GM18505 (cell line): Measurements from ENCODE around the gene TBC1D7.
"Not testable (repeated sequence)": the region's sequence is repeated elsewhere in the genome, so short reads cannot be mapped to it uniquely, and the experiment has no call there.

Experiments
- ATAC-seq: cut with Tn5 transposase; IDR thresholded peaks from one replicate; pipeline ENCODE4 v1.9.1; 2021; ENCODE audit not compliant: unreplicated experiment
- POLR2A ChIP-seq: IDR thresholded peaks from 4 replicates; pipeline ENCODE4 v1.6.1; 2011; ENCODE audit warnings: borderline replicate concordance; ENCODE audit not compliant: insufficient read depth, insufficient read length; ENCODE audit errors: extremely low read depth

TBC1D7 gene

DNA sequence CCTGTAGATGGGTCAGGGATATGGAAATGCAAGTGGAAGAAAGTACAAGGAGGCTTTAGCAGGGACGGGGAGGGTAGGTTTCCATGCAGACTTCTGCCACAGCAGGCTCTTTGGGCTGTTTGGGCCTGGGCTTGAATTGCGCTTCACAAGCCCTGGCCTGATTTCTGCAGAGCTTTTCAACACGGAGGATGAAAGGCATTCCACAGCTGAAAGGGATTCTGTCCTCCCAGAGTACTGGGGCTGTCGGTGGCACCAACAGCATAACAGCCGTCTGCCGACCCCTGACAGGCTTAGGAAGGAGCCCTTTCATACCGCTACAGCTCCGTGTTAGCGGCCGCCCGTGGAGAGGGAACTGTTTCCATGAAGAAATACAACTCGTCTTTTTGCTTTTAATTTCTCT is 22.9 kb upstream of the TBC1D7 start:
- no peak for ATAC-seq
- TF ChIP-seq POLR2A = no peak

DNA sequence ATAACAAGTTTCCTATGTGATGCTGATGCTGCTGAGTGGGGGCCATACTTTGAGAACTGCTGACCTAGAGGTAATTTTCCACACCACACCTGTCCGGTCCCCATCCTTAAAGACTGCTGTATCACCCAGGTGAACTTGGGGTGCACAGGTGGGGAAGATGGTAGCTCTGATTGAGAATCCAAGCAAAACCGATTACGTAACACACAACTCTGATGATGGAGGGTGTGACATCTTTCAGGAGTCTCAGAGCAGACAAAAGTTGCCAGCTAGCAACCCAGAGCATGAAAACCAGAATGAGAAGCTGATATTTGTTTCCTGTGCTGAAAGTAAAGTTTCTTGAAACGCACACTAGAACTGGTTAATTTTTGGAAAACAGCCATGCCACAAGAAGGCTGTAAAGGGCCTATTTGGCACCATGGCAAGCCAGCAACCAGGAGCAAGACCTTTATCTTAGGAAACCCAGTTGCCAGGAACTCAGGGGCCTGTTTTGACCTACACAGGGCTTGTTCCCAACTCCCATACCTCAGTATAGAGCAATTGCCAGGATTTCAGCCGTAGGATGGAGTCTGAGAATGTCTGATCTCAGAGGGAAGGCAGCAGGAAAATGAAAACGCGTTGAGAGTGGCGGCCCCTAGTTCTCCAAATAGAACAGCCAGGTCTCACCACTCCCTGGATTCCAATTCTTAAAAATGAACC is 21.6 kb upstream of the TBC1D7 start:
- no peak for TF ChIP-seq POLR2A
- ATAC-seq = no peak

DNA sequence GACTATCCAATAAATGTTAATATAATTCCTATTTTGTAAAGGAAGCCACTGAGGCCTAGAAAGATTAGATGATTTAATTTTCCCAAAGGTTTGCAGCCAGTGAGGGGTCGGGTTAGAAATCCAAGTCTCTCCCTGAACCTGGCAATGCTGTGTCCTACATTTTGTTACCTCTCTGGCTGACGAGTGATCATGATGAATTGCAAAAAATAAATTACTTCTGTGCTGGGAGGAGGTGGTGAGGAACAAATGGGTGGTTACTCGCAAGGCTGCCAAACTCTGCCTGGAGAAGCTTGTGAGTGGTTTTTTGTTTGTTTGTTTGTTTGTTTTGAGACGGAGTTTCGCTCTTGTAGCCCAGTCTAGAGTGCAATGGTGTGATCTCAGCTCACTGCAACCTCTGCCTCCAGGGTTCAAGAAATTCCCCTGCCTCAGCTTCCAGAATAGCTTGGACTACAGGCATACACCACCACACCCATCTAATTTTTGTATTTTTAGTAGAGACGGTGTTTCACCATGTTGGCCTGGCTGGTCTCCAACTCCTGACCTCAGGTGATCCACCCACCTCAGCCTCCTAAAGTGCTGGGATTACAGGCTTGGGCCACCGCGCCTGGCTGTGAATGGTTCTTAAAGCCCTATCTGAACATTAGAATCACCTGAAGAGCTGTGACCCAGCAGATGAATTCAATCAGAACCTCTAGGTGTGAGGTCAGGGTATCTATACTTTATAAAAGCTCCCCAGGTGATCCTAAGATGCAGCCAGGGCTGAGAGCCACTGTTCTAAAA is 20.2 kb upstream of the TBC1D7 start:
- TF ChIP-seq POLR2A = no peak
- ATAC-seq = no peak

DNA sequence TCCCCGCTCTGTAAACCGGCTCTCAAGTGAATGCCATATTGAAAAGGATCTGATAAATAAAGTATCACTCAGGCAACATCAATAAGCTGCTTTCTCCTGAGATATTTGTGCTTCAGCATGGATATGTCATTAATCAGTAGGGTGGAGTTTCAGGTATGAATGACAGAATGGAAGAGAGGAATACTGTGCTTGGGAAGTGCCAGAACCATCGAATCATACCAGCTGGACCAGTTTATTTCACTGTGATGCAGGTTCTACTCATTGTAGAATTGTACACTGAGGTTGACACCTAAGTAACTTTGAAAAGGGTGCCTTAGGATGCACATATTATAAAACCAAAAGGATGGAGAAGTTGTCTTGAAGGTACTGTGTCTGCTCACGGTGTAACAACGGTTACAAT is 17.9 kb upstream of the TBC1D7 start:
- no peak for ATAC-seq
- no peak for TF ChIP-seq POLR2A

DNA sequence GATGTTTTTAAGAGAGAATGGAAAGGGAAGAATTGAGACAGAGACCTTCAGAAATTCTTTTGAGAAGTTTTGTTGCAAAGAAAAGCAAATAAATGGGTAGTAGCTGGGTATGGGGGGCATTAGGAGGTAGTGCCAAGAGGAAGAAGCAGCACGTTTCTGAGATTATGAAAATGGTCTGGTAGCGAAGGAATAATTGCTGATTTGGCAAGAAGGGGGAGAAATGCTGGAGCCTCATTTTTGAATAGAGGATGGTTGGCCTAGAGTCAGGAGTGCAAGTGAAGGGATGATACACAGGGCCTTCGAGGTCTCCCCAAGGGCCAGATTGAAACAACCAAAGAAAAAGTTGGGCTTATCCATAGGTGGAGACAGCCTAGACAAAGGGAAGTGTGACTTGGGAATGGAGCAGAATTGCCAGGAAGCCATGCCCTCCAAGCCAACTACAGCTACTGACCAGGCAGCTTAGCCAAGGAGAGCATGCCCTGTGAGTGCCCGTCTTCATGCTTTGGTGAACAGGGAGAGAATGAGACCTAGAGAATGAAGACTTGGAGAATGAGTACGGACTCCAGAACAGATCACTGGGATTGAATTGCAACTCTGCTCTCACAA is 14.2 kb upstream of the TBC1D7 start:
- no peak for ATAC-seq
- no peak for TF ChIP-seq POLR2A

DNA sequence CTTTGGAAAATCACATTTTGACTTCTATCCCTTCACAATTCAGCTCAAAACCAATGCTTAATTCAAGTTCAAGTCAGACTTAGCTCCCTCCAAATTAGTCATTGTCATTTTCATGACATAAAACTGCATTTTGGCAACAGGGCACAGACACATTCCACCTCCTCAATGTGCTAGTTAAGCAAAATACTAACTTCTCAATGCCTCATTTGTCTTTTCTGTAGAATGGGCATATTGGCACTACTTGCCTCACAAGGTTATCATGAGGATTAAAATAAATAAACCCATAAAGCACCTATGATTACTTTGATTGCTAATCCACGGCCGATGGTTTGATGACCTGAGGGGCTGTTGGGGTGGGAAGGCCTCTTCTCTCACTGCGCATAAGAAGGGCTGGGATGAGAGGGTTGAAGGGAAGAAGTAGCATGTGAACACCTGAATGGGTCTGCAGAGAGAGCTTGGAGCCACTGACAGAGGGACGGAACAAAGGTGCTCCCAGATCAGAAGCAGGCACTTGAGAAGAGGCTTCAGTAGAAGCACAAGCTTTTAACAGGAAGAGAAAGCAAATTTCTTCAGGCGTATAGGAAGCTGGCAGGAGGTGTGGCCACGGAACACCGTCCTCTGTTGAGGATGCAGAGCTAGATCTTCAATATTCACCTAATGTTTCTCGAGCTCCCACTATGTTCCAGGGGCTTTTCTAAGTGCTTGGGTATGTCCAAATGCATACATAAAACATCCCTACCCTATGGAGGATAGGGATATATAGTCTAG is 11.7 kb upstream of the TBC1D7 start:
- TF ChIP-seq POLR2A = no peak
- no peak for ATAC-seq

DNA sequence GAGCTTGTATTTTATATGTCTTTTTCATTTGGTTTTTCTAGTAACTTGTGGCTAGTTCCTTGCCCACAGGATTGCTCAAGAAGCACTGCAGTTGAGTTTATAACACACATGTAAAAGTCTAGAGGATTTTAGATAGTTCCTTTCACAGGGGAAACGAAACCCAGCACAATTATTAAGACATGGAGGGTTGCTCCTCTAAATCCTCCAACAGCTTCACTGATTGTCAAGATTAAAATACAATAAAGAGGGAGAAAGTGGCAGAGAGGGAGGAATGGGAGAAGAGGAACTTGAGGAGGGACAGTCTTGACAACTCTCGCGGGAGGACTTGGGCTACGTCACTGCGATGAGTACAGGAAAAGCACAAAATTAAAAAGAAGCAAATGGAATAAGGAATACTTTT is 9.7 kb upstream of the TBC1D7 start:
- no peak for TF ChIP-seq POLR2A
- ATAC-seq = no peak

DNA sequence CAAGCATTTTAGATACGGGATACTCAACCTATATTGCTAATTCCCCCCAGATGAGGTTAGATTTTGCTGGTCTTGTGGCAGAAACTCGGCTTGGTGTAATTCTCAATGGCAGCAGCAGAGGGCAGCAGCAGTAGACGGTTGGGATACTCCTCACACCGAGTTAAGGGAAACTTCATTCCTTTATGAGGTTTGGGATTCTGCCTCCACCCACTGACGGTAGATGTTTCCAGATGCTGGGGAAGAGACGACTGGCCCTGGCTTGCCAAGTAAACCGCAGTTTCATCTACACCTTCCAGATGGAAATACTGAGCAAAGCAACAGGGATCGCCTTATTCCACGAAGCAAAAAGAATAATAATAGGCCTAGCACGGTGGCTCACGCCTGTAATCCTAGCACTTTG is 8.2 kb upstream of the TBC1D7 start:
- no peak for ATAC-seq
- no peak for TF ChIP-seq POLR2A

DNA sequence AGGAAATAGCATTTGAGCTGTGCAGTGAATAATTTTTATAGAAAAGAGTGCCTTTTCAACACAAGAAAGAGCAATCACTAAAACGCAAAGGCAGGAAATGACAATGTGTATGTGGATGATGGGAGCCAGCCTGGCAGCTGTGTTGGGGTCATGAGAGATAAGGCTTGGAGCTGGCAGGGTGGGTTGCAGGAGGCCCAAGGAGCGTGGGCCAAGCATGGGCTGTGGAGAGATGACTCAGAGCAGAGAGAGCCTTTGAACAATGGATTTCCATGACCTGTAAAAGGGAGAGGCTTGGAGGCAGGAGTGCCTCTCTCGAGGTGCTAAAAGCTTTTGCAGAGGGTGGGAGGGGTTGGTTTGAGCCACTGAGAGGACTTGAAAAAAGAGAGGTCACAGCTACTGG is 6.6 kb upstream of the TBC1D7 start:
- no peak for ATAC-seq
- no peak for TF ChIP-seq POLR2A

DNA sequence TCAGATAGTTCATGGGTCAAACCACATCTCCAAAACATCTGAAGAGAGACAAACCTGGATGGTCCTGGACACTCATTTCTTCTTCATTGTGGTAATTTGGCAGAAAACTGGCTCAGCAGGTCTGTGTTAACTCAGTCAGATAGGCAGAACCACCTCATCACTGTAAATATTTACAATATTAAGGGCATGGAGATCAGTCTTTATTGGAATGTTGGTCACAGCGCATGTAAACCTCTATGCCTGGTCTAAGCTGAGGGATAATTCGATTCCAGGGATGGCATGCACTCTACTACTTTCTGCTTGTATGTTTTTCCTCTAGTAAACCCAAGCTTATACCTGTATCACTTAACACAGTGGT is 4.0 kb upstream of the TBC1D7 start:
- no peak for TF ChIP-seq POLR2A
- ATAC-seq = no peak

DNA sequence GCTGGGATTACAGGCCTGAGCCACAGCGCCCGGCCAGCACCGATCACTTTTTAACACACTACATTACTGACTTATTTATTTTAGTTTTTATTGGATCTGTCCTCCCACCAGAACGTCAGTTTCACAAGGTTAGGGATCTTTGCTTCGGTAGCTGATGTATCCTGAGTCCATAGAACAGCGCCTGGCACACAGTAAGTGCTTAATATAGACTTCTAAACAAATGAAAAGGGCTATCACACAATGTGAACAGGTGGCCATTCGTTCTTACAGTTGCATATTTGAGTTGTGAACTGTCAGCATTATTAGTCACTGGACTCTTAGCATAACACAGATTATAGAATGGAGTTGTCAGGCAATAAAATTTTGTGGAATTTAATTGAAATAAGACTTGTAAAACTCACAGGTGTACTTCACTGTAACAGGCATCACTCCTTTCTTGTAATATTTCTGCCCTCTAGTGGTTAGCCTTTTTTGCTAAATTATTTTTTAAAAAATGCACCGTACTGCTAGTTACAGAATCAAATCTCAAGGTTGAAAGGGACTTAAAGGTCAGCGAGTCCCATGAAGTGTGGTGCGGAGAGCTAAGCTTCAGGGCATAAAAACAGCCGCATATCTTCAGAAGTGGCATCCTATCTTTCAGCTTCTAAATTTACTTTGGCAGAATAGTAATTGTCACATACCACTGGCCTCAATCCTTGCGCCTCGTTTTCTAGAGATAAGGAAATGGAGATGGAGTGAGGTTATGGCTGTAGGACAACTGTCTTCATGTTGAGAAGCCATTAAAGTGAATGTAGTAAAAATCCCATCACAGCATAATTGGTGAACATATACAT is 3.4 kb upstream of the TBC1D7 start:
- ATAC-seq = no peak
- no peak for TF ChIP-seq POLR2A

DNA sequence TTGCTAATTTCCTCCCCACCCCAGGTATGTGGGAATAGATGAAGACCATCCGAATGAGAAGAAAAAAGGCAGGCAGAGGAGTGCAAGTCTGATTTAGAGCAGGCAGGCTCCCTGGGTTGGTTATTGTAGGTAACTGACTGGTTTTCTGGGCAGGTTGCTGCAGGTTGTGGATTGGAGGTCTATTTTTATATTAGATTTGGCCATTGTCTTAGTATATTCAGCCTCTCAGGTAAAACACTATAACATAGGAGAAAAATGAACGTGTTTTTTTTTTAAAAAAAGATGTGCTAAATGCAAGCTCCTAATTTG is 492 bp upstream of the TBC1D7 start:
- ATAC-seq = no peak
- no peak for TF ChIP-seq POLR2A

DNA sequence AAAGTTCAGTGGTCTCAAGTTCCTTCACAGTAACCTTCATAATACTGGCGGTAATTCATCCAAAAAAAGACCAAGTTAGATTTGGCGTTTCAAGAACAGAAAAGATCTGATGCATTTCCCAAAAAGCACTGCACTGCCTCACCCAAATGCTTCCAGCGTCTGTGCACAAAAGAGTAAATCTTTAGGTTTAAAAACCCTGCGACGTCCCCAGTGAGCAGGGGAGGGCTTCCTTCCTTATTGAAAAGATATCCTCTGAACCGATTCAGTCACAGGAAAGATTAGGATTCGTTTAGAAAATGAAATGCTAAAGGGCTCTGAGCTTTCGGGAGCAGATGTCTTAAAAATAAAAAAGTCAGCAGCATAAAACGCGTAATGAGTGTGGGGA is 654 bp downstream of the TBC1D7 start:
- TF ChIP-seq POLR2A = no peak
- no peak for ATAC-seq

DNA sequence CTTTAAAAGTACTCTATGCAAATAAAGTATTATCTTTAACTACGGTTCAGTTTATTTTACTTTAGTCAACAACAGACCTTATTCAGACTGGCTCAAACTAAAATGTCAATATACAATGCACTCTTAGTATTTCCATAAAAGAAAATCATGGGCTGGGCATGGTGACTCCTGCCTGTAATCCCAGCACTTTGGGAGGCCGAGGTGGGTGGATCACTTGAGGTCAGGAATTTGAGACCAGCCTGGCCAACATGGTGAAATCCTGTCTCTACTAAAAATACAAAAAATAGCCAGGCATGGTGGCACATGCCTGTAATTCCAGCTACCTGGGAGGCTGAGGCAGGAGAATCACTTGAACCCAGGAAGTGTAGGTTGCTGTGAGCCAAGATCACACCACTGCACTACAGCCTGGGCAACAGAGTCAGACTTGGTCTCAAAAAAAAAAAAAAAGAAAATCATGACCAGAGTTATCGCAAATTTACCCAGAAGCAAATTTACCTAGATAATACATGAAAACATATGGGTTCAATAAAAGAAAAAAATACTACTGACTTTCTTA is 2.2 kb downstream of the TBC1D7 start:
- not testable (repeated sequence) for ATAC-seq
